ENCODE data around the gene BLOC1S5. TPM values are rescaled to one million over a fixed set of nuclear protein-coding genes. Genes with fewer than 3 reads are reported as not detected.

Gene BLOC1S5
- total and polyA plus RNA-seq, 2 of the 8 experiments (the other 6 are each of a cell fraction or from before 2014, with no cell fraction given) = 3.4 to 17.2 TPM

DNA sequence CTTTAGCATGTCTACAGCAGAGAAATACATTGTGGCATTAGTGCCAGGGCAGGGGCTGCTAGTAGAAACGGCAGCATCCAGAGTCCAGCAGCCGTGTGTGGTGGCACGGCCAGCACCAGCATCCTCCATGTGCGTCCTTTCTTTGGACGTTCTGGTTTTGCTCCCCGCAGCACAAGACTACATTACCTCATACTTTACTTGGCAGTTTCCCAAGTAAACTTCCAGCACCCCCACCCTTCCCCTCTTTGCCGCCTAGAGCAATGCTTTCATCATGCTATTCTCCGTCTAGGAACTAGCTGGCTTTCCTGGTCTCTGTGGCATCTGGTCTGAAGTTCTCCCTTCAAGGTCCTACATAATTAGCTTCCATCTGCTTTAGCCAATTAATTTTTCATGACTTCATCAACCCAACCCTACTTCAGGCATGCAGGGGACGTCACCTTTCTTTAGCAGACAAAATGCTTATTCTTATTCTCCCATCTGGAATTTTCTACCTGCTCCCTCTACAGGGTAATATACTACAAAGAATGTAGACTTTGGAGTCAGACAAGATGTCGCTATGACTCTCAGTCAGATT is 67.6 kb downstream of the BLOC1S5 start (continued):
- TF ChIP-seq BRCA1 (IDR thresholded peaks at IDR 0.05; ENCODE audit: low read depth, low read length) = no peak
- TF ChIP-seq NRF1 (IDR thresholded peaks at IDR 0.05; ENCODE audit: low read depth, low read length) = no peak
- no peak for TF ChIP-seq CTBP2 (IDR thresholded peaks at IDR 0.05; ENCODE audit: borderline replicate concordance, insufficient read depth, insufficient read length, low read length)
